ENCODE results near the gene NTRK3.

DNA sequence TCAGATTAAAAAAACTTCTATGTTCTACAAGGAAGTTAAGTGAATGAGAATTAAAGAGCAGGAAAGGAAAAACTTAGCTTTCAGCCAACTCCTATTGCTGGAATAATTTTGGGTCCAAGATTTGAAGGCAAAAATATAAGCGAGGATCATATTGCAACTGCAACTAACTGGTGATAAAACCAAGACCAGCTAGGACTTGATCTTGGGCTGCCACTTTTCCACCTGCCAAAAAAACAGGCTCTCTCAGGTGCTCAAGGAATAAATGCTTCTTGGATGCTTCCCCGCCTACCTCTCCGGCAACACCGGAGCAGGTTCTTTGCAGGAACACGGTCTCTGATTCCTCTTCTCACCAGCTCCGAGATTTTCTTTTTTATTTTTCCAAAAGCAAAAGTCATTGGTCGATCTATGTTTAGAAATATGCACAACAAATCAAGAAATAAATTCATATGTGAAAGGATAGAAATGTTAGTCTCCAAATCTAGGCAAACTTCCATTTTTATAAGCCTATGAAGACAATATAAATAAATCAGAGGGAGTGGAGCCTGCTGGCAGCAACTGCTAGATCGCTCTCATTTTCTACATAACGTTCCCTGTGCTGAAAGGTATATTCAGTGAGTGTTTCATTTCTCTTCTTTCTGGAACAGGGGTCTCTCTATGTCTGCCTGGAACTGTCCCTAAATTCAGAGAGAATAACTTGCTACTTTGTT is 241.9 kb downstream of the NTRK3 start:
- TF ChIP-seq, protein P1, sequence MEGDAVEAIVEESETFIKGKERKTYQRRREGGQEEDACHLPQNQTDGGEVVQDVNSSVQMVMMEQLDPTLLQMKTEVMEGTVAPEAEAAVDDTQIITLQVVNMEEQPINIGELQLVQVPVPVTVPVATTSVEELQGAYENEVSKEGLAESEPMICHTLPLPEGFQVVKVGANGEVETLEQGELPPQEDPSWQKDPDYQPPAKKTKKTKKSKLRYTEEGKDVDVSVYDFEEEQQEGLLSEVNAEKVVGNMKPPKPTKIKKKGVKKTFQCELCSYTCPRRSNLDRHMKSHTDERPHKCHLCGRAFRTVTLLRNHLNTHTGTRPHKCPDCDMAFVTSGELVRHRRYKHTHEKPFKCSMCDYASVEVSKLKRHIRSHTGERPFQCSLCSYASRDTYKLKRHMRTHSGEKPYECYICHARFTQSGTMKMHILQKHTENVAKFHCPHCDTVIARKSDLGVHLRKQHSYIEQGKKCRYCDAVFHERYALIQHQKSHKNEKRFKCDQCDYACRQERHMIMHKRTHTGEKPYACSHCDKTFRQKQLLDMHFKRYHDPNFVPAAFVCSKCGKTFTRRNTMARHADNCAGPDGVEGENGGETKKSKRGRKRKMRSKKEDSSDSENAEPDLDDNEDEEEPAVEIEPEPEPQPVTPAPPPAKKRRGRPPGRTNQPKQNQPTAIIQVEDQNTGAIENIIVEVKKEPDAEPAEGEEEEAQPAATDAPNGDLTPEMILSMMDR (IDR thresholded peaks at IDR 0.05; ENCODE audit: low read depth, low read length, poor library complexity, severe bottlenecking) = no peak
- TF ChIP-seq EZH2phosphoT487 (IDR thresholded peaks at IDR 0.05; ENCODE audit: borderline replicate concordance, low read length) = no peak
